Activated gamma-delta T cell treated with Interleukin-2 at 50 U/mL for 16 hours (primary cell): Measurements from ENCODE around the gene SPEF1.
"Not testable (repeated sequence)": the region's sequence is repeated elsewhere in the genome, so short reads cannot be mapped to it uniquely, and the experiment has no call there.

Experiments
- DNase-seq: peaks from one replicate; pipeline ENCODE4 v3.0.0-alpha.2; 2020

The SPEF1 gene

GRCh38 chr20:3781153-3781910, at the start of gene SPEF1:
Gene SPEF1, minus strand, starts transcription at chr20:3781448. Its CDS starts 161 bp downstream, at chr20:3781287.
- DNase-seq, result no peak

DNA sequence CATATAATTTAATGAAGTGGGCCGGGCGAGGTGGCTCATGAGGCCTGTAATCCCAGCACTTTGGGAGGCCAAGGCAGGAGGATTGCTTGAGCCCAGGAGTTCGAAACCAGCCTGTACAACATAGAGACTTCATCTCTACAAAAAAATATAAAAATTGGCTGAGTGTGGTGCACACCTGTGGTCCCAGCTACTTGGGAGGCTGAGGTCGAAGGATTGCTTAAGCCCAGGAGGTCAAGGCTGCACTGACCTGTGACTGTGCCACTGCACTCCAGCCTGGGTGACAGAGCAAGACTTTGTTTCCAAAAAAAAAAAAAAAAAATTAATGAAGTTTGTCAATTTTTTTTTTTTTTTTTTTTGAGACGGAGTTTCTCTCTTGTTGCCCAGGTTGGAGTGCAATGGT, 48.6 kb upstream of the SPEF1 start:
- not testable (repeated sequence) for DNase-seq

GRCh38 chr20:3828798-3829197, 47.5 kb upstream of the SPEF1 start:
- DNase-seq, result no peak

GRCh38 chr20:3826420-3826819, 45.2 kb upstream of the SPEF1 start:
- no peak for DNase-seq

DNA sequence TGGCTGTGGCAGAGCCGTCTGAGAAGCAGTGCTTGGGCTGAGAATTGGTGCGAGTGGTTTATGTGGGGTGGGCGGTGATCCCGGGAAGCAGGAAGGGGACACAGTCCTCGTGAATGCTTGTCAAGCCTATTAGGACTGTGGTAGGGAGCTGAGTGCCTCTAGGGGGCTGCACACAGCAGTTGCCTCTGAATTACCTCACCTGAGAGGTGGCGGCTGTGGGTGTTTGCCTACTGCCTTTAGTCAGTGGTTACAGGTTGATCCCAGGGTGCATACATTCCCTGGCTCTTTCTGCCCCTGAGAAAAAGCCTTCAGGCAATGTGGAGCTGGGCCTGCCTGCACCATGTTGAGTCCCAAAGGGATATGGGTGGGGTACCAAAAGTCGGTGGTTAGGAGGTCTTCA, 44.3 kb upstream of the SPEF1 start:
- DNase-seq, result no peak

DNA sequence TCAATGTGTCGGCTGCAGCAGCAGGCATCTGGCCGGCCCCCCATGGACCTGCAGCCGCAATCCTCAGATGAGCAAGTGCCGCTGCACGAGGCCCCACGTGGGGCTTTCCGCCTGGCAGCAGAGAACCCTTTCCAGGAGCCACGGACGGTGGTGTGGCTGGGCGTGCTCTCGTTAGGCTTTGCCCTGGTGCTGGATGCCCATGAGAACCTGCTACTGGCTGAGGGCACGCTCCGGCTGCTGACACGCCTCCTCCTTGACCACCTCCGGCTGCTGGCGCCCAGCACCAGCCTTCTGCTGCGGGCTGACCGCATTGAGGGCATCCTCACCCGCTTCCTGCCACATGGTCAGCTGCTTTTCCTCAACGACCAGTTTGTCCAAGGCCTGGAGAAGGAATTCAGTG, 42.6 kb upstream of the SPEF1 start:
- no peak for DNase-seq

DNA sequence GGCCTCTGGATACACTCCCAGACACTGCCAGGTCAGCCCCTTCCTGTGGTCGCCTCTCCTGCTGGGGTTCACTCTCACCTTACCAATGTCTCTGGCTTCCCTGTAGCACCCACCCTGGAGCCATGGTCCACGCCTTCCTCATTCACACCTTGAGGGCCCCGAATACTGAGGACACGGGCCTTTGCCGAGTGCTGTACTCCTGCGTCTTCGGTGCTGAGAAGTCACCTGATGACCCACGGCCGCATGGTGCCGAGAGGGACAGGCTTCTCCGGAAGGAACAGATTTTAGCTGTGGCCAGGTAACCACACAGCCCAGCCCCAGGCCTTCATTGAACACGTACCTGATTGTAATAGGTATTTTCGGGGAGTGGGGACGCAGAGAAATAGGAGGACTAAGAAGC, 40.7 kb upstream of the SPEF1 start:
- no peak for DNase-seq

DNA sequence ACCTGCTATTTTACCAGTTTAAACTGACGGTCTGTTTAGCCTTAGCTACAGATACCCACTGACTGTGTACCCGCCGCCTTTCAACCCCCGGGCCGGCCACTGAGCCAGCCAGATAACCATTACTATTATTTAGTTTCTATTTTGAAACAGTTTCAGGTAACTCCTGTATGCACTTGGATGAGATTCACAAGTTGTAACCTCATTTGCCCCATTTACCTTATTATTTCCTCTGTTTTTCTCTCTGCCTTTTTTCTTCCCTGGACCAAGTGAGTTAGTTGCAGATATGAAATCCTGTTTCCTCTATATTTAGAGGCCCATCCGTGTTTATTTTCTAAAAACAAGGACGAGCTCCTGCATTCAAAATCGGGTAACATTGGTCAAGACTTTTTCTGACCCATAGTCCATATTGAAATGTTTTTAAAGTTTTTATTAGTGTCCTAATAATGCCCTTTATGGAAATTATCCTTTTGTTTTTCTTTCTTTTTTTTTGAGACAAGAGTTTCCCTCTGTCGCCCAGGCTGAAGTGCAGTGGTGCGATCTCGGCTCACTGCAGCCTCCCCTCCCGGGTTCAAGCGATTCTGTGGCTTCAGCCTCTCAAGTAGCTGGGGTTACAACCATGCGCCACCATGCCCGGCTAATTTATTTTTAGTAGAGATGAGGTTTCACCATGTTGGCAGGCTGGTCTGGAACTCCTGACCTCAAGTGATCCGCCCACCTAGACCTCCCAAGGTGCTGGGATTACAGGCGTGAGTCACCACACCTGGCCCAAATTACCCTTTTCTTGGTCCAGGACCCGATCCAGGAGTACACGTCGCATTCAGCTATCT, 39.9 kb upstream of the SPEF1 start:
- no peak for DNase-seq

DNA sequence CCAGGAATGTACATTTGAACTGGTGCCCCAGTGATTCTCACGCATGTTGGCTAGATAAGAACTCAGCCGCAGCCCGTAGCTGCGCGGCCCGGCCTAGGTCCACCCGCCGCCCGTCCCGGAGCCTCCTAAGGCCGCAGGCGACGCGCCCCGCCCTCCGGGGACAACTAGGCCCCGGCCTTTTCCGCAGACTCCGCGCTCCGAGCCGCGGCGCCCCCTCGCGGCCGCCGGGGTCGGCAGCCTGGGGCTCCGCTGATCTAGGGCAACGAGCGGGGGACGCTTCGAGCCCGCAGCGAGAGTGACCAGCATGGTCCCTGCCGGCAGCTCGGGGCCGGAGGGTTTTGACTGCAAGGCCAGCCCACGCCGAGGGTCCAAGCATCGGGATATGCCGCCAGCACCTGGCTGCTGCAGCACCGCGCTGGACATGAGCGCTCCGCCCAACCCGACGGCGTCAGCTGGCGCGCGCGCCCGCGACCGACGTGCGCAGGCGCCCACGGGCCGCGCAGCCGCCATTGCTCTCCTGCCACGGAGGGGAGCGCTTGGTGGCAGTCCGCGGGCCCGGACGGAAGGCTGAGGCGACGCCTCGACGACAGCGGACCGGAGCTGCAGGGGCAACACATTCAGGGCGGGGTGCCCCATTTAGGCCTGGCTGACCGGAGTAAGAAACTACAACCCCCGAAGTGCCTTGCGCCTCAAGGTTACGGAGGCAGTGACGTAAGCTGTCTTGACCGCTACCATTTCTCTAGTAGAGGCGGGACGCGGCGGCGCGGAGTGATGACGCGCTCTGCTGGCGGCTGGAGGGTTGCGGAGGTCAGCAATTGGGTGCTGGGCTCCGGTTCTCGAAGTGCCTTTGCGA, 39.0 kb upstream of the SPEF1 start, which contains the start of gene AP5S1:
TSS of gene AP5S1 (plus strand) at position 500 of the 853 bp plus-strand sequence. CDS start 1,571 bp downstream, outside the sequence.
- DNase-seq, result peak; percentile 88

DNA sequence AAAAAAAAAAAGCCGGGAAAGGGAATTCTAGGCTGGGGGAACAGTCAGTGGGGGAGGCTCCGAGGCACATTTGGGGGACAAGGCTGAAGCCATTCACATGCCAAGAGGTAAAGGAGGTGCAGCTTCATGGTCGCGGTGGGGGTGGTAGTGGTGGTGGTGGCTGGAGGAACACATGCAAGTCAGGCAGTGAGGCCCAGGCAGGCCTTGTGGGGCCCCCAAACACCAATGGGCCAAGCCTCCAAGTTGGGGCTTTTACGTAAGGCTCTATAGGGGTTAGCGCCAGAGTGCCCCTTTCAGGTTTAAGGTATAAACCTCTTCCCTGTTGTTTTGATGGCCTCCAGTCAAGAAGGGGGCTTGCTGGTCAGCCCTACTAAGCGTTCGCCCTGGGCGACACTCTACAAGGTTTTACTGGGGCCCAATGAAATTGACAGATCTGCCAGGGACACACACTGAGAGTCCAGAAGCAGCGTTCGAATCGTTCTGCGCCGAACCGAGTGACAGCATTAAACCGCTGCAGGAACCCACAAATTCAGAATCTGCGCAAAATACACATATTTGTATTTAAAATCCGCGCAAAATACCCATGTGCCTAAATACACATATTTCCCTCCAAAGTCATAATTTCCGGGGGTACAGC, 38.3 kb upstream of the SPEF1 start:
- no peak for DNase-seq

GRCh38 chr20:3818155-3819151, 37.2 kb upstream of the SPEF1 start:
- no peak for DNase-seq

DNA sequence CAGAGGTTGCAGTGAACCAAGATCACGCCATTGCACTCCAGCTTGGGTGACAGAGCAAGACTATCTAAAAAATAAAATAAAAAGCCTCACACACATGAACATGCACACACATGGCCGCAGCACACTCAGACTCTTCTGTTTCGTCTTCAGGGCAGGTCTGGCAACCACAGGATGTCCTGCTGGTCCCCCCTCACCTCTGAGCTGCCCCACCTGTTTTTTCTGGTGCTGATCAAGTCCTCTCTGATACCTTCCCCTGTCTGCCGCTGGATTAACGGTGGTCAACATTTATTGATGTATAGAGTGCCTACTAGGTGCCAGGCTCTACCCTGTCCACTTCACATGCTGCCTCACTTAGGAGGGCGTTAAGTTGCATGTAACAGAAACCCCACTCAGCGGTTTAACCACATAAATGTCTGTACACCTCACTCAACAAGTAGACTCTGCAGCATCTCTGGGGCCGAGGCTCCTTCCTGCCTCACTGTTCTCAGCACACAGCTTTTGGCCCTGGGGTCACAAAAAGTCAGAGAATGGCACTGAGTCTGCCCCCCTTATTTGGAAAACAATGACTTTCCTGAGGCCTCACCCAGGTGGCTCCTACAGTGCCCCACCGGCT, 34.6 kb upstream of the SPEF1 start:
- peak; percentile 56 for DNase-seq

DNA sequence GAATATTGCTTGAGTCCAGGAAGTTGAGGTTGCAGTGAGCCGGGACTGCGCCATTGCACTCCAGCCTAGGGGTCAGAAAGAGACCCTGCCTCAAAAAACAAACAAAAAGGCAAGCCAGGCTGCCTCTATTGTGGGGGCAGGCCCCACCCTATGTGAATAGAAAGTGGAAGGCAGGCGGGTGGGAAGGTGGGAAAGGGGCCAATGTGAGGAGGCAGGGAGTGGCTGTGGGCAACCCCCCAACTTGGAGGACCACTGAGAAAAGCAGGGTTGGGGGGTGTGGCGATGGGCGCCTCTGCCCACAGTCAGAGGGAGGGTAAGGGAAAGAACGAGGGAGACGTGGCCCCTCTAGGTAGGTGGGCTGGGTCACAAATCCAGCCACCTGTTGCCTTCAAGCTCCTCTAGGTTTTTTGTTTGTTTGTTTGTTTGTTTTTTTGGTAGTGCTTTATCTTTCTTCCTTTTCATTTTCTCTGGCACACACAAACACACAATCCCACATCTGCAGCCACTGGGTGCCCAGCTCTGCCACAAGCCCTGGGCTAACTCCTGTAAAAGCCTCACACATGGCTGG, 33.8 kb upstream of the SPEF1 start:
- DNase-seq, result no peak

DNA sequence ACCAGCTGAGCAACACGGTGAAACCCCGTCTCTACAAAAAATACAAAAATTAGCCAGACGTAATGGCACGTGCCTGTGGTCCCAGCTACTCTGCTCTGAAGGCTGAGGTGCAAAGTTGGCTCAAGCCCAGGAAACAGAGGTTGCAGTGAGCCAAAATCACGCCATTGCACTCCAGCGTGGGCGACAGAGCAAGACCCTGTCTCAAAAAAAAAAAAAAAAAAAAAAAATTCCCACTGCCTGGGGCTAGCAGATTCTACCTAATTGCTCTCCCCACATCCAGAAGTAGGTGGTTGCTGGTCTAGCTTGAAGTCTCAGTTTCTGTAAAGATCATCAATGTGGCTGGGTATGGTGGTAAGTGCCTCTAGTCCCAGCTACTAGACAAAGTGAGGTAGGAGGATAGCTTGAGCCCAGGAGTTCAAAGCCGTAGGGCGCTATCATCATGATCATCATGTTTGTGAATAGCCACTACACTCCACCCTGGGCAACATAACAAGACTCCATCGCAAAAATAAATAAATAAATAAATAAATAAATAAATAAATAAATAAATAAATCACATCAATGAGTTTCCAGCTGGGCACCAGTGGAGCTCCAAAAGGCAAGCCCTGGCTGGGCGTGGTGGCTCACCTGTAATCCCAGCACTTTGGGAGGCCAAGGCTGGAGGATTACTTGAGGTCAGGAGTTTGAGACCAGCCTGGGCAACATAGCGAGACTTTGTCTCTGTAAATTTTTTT, 32.8 kb upstream of the SPEF1 start:
- no peak for DNase-seq

GRCh38 chr20:3812975-3813847, 32.0 kb upstream of the SPEF1 start:
- DNase-seq, result no peak

DNA sequence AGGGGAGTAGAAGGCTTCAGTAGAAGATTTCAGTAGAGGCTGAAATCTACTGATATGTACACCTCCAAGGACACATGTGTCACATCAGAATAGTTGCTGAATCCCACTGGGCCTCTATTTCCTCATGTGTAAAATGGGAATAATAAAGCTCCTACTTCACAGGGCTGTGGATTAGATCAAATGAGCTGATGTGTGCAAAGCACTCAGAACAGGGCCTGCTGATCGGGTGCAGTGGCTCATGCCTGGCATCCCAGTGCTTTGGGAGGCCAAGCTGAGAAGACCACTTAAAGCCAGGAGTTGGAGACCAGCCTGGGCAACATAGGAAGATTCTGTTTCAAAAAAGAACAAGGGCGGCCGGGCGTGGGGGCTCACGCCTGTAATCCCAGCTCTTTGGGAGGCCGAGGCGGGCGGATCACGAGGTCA, 31.0 kb upstream of the SPEF1 start:
- DNase-seq, result no peak

DNA sequence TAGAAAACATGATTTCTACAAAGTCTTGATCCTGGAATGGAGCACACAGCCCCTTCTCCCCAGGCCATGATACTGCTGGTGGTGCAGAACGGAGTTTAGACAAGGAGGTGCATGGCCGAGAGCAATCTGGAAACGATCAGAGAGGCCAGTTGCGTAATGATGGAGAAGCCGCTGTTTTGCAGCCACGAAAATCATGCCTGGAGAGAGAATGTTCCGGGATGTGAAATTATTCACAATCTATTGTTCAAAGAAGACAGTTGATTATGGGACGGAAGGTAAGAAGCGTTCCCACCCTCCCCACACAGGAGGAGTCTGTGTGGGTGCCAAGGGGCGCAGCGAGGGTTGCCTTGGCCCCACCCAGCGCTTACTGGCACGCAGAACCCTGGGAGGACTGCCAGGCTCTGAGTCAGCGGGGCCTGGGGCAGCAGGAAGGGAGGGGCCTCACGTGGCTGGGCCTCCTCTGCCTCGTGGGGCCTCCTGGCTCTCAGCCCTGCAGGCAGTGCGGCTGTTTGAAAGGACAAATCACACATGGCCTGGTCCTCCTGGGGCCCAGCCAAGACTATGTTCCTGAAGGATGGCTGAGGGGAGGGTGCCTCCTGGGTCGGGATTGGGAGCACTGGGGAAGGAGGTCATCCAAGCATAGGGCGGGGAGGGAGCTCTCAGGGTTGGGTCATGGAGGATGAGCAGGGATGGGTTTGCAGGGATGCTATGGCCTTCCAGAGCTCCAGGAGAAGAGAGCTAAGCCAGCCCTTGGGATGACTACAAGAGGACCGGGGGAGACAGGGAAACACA, 30.4 kb upstream of the SPEF1 start:
- peak; percentile 96 for DNase-seq

GRCh38 chr20:3808544-3808943, 27.3 kb upstream of the SPEF1 start:
- DNase-seq, result no peak
